NCI-H226 (cell line): ENCODE results near the gene COL18A1.

Experiments used
- DNase-seq: peaks from one replicate; pipeline ENCODE4 v3.0.0-alpha.2; 2015

COL18A1 gene

GRCh38 chr21:45383615-45384201, 21.3 kb upstream of the COL18A1 start:
- DNase-seq = no peak

DNA sequence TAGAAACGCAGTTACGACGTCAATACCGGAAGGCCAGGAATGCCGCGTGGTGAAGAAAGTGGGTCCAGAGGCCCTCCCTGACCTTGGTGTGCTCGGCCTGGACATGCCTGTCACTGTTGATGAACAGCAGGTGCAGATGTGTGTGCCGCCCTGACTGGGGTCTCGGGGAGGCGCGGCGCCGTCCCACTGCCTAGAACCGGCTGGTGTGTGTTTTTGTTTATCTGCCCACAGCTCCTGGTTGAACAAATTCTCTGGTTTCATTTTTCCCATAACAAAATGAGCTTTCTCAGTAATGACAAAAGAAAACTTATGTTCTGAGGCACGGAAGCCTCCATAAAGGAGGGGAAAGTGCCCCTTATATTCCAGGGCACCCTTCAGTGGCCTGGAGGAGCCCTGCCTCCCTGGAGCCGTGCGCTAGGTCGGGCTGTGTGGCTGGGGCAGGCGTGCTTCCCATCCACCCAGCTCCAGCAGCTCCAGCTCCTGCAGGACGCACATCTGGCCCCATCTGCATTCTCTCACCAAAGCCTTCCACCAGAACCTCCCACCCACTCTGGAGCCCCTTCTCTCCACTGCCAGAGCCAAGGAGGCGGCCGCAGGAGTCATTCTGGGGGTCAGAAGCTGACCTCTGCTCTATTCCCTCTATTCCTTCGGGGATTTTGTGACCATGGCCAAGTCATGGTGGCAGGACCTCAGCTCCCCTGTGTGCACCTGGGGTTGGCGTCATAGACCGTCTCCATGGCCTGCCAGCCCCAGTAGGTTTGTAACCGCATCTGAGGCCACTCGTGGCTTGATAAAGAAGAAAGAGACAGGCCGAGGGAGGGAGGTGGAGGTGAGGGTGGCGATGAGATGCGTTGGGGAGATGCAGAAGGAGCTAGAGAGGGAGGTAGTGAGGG, 20.1 kb upstream of the COL18A1 start:
- no peak for DNase-seq

DNA sequence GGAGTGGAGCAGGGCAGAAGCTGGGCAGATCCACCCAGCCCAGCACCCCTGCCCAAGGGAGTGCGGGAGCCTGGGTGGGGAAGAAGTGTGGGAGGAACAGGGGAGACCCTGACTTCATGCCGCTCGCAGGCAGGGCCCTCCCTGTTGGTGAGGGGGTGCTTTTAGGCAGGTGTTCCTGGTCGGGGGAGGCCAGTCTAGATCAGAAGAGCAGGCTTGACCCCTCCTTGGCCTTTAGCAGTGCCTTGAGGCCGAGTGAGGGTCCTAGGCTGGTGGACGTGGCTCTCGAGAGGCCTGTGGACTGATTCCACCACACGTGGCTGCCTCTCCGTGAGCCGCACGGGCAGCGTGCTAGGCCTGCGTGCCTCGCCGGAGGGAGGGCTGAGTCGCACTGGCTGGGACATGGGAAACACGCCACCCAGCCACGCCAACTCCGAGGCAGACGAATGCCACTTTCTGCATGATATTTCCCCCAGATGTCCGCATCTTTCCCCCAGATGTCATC, 19.4 kb upstream of the COL18A1 start:
- DNase-seq = no peak

GRCh38 chr21:45386336-45386727, 18.6 kb upstream of the COL18A1 start:
- no peak for DNase-seq

GRCh38 chr21:45386728-45387371, 18.1 kb upstream of the COL18A1 start:
- no peak for DNase-seq

DNA sequence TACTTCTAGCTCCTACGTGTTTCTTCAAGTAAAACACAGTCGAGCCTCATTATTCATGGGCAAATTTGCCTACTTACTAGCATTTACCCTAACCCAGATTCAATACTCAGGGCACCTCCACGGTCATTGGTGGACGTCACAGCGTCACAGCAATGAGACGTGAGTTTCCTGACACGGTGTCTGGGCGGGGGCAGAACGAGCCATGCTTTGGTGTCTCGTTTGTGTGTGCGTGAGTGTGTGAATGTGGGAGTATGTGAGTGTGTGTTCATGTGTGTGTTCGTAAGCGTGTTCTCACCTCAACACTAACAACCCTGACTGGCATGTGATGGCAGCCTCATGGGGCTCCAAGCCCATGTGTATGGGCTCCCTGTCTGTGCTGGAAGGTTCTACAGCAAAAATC, 17.5 kb upstream of the COL18A1 start:
- DNase-seq = no peak

GRCh38 chr21:45388011-45388521, 16.9 kb upstream of the COL18A1 start:
- no peak for DNase-seq

DNA sequence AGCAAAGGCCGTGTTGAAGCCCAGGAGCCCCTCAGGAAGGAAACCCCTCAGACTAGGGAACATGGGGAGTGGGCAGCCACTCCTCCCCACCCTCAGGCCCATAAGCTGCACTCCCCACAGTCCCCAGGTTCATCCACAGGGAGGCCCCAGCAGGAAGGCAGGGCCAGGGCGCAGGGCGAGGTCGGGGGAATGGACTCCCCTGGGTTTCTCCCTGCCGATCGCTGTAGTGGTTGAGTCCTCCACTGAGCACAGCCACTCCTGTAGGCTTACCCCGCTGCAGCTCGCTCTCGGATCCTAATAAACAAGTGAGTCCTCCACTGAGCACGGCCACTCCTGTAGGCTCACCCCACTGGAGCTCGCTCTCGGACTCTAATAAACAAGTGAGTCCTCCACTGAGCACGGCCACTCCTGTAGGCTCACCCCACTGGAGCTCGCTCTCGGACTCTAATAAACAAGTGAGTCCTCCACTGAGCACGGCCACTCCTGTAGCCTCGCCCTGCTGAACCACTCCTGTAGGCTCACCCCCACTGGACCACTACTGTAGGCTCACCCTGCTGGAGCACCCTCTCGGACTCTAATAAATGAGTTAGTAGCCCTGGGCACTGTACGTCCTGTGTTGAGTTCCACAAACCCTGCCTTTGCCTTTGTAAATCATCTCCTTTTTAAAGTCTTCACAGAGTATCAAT, 16.2 kb upstream of the COL18A1 start:
- DNase-seq = no peak

DNA sequence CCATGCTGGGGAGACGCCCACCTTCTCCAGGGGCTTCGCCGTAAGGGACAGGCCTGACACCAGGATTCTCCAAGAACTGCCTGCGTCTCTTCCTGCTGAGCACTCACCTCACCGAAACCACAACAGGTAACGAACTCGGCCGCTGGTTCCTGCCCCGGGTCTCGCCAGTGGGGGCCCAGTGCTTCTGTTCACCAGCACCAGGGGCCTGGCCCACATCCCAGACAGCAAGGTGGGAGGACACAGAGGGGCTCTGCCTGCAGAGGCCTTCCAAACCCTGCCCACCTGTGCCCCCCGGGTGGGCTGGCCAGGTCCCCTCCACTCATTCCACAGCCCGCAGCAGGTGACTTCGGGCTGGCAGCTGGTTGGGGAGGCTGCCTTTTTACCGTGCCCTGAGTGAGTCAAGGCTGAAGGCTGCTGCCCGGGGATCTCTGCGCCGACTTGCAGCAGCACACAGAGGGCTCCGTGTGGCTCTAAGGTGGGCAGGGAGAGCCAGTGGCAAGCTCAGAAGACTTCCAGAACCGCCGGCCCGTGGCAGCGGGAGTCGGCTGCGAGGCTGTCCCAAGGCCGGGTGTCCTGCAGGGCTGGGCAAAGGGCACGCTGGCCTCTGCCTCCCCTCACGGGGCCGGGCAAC, 14.7 kb upstream of the COL18A1 start:
- DNase-seq = no peak

DNA sequence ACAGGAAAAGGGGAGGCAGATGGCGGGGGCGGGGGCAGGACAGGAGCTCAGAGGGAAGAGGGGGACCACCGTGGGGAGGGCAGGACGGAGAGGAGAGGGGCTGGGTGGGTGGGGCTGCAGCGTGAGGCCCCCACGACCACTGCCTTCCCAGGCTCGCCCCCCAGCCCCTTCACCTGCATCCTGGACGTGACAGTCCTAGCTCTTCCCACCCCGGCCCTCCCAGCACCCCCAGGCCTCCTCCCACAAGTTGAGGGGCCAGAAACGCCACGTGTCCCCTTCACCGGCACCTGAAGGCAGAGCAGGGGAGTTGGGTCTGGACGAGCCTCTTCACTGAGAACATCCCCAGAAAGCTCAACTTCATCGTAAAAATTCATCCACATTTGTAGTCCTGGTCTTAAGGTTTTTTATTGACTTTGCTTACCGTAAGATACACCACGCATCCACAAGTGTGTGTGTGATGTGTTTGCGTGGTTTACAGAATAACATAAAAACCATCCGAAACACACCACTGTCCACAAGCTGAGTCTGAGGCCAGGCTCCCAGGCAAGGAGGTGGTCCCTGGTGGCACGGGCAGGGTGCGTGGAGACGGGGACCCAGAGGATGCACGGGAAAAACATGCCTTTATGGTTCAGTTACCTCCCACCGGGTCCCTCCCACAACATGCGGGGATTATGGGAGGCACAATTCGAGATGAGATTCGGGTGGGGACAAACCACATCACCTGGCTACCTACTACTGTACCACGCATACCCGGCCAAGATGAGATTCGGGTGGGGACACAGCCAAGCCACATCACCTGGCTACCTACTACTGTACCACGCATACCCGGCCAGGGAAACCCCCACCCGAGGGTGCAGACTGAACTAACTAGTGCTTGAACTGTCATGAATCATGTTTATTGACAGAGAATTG, 13.9 kb upstream of the COL18A1 start:
- no peak for DNase-seq

- DNase-seq = no peak
Measured at GRCh38 chr21:45391743-45392572, 13.0 kb upstream of the COL18A1 start.

- DNase-seq = no peak
Measured at GRCh38 chr21:45392573-45392971, 12.4 kb upstream of the COL18A1 start.

DNA sequence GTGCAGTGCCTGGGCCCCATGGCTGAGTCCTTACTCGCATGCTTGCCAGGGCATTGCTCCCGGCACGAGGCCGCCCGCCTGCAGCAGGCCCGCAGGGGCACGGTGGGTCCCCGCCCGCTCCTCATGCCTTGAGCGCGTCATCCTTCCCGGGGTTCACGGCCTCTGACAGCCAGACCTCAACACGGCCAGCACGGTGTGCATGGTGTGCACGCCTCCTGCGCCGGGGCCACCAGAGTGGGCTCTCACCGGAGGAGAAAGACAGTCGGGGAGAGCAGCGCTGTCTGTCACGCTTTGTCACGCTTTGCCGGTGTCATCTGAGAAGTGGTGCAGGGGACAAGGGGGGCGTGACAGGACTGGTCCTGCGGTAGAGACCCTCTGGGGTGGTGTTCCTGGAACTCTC, 11.9 kb upstream of the COL18A1 start:
- DNase-seq = no peak

GRCh38 chr21:45393833-45394638, 10.9 kb upstream of the COL18A1 start:
- no peak for DNase-seq

- DNase-seq = no peak
Measured at GRCh38 chr21:45396620-45396995, 8.4 kb upstream of the COL18A1 start.

DNA sequence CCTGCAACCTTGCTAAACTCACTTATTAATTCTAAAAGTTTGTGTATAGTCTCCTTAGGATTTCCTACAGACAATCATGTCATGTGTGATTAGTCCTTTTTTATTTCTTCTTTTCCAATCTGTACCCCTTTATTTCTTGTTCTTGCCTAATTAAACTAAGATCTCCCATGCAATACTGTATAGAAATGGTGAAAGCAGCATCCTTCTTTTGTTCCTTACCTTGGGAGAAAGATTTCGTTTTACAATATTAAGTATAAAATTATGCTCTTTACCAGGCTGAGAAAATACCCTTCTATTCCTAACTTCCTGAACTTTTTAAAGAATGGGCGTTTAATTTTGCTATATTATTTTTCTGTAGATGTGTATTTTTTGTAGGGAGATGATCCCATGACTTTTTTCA, 7.6 kb upstream of the COL18A1 start:
- no peak for DNase-seq

- peak; percentile 48 for DNase-seq
Measured at GRCh38 chr21:45401054-45401518, 3.9 kb upstream of the COL18A1 start.

DNA sequence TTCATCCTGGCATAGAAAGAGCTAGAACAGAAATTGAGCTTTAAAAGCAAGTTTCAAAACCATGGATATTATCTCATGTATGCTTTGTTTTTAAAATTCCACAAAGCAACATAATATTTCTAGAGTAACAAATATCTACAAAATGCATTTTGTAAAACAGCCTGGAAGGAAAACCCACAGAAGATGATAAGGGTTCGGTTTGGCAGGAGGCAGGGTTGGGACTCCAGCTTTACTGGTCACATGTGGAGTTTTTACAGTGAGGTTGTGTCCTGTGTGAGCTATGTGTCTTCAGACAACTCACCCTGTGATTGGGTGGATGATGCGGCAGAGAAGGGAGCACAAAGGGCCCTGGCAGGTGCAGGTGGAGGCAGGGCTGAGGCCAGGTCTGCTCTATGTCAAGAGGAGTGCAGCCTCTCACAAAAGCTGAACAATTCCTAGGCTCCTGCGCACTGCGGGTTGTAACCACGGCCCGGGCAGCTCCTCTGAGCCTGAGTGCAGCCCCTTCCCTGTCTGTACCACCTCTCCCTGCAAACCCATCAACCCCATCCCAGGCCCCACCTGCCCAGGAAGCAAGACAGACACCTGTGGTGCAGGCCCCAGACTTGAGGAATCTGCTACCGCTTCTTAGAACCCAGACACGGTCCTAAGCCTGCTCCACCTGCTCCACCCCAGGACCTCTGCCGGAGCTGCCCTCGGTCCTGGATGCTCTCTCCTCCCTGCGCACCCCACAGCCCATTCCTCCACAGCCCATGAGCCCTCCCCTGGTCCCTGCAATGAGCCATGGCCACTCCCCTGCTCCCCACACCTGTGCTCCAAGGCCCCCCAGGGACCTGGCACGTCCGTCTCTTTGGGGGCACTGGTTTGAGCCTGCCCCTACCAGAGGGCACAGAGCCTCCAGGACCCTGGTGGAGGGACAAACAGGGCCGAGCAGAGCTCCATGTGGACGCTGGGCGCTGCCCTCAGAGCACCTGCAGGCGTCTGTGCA, 2.8 kb upstream of the COL18A1 start:
- DNase-seq = no peak
